ENCODE data around the gene DUOX1.

The DUOX1 gene

GRCh38 chr15:45156744-45157455 is 27.1 kb downstream of the DUOX1 start:
- no peak overlapping the region for H3K27ac ChIP-seq
- H3K9me3 ChIP-seq: no peaks in the 10 kb centered on the region
- no peak for TF ChIP-seq CTCF (IDR thresholded peaks at IDR 0.05)
- intact Hi-C loops (cut with DNase I; ENCODE audit: low total_unique reads): no loop called here
- H3K27me3 ChIP-seq: no peaks in the 10 kb centered on the region
- H3K36me3 ChIP-seq: peaks cover 0 to 8% (median 5%) of the 10 kb centered on the region in 3 donors
- DNase-seq: no peak
- no peaks in the 10 kb centered on the region for H3K4me1 ChIP-seq
- H3K4me3 ChIP-seq: no peak overlapping the region

GRCh38 chr15:45157974-45158373 is 28.2 kb downstream of the DUOX1 start:
- no peaks in the 10 kb centered on the region for H3K36me3 ChIP-seq
- H3K27ac ChIP-seq: no peak overlapping the region
- no peak for TF ChIP-seq CTCF (IDR thresholded peaks at IDR 0.05)
- no peak for DNase-seq
- H3K27me3 ChIP-seq: no peaks in the 10 kb centered on the region
- H3K9me3 ChIP-seq: no peaks in the 10 kb centered on the region
- peaks cover 0 to 6% (median 4%) of the 10 kb centered on the region in 4 donors for H3K4me1 ChIP-seq
- no peak overlapping the region for H3K4me3 ChIP-seq
- intact Hi-C loops (cut with DNase I; ENCODE audit: low total_unique reads): no loop called here

GRCh38 chr15:45161666-45162065 is 31.9 kb downstream of the DUOX1 start:
- no peak for TF ChIP-seq CTCF (IDR thresholded peaks at IDR 0.05)
- Histone ChIP-seq H3K9me3 (no peaks in the 10 kb centered on the region), H3K4me1 (peaks cover 0 to 20% (median 14%) of the 10 kb centered on the region in 4 donors), H3K36me3 (no peaks in the 10 kb centered on the region), H3K27me3 (no peaks in the 10 kb centered on the region), H3K27ac (no peak overlapping the region), H3K4me3 (no peak overlapping the region)
- intact Hi-C loops (cut with DNase I; ENCODE audit: low total_unique reads): loop anchor here (10.0 kb wide), 1 partner anchor 483 kb away; no protein-coding TSS in a partner anchor
- no peak for DNase-seq

GRCh38 chr15:45162771-45163507 is 33.1 kb downstream of the DUOX1 start:
- H3K36me3 ChIP-seq: no peaks in the 10 kb centered on the region
- H3K27me3 ChIP-seq: no peaks in the 10 kb centered on the region
- intact Hi-C loops (cut with DNase I; ENCODE audit: low total_unique reads): loop anchor here (10.0 kb wide), 1 partner anchor 482 kb away; no protein-coding TSS in a partner anchor
- no peaks in the 10 kb centered on the region for H3K9me3 ChIP-seq
- no peak overlapping the region for H3K4me3 ChIP-seq
- peak; percentile 82 to 91 for TF ChIP-seq CTCF (IDR thresholded peaks at IDR 0.05)
- no peak overlapping the region for H3K27ac ChIP-seq
- H3K4me1 ChIP-seq: peaks cover 0 to 20% (median 14%) of the 10 kb centered on the region in 4 donors
- DNase-seq: peak; percentile 72 to 84

GRCh38 chr15:45163508-45163856 is 33.7 kb downstream of the DUOX1 start:
- no peak overlapping the region for H3K27ac ChIP-seq
- H3K4me1 ChIP-seq: peaks cover 0 to 22% (median 14%) of the 10 kb centered on the region in 4 donors

More at GRCh38 chr15:45163508-45163856, 33.7 kb downstream of the DUOX1 start:
- TF ChIP-seq CTCF (IDR thresholded peaks at IDR 0.05): no peak
- no peak overlapping the region for H3K4me3 ChIP-seq
- no peaks in the 10 kb centered on the region for H3K36me3 ChIP-seq
- no peaks in the 10 kb centered on the region for H3K27me3 ChIP-seq
- no peak for DNase-seq
- H3K9me3 ChIP-seq: no peaks in the 10 kb centered on the region
- intact Hi-C loops (cut with DNase I; ENCODE audit: low total_unique reads): loop anchor here (10.0 kb wide), 1 partner anchor 481 kb away; no protein-coding TSS in a partner anchor

All from tibial artery (tissue), 4 donors.